ENCODE data around the gene P2RY2. TPM values are rescaled to one million over a fixed set of nuclear protein-coding genes. Genes with fewer than 3 reads are reported as not detected.
A peak's percentile ranks its signal among the peaks of the same experiment; 100 is the strongest.

The P2RY2 gene
- polyA plus RNA-seq, 2 of the 4 experiments (the other 2 are of a cell fraction): 3.7 to 6.4 TPM

GRCh38 chr11:73272680-73273038 lies 54.6 kb downstream of the P2RY2 start:
- 39% methylated on average over 7 of the region's 7 CpGs for WGBS (ENCODE audit: missing lambda C conversion rate)
- TF ChIP-seq HOXB13 (CRISPR knock-in tag; IDR thresholded peaks at IDR 0.05; ENCODE audit: low read depth) (no peak), NPAS2 (CRISPR knock-in tag; IDR thresholded peaks at IDR 0.05; ENCODE audit: borderline replicate concordance) (no peak), TFCP2L1 (CRISPR knock-in tag; IDR thresholded peaks at IDR 0.05) (no peak), EHMT2 (IDR thresholded peaks at IDR 0.05; ENCODE audit: low read depth) (no peak), HEYL (CRISPR knock-in tag; IDR thresholded peaks at IDR 0.05) (no peak), RCOR1 (IDR thresholded peaks at IDR 0.05; ENCODE audit: low read depth, low read length) (no peak), HOXB5 (CRISPR knock-in tag; IDR thresholded peaks at IDR 0.05) (no peak), JUN (IDR thresholded peaks at IDR 0.05) (0 out of 5 replicates have a peak, but pooled peaks of 1 of the 2 experiments have one; percentile 23), ESRRA (IDR thresholded peaks at IDR 0.05; ENCODE audit: borderline replicate concordance, low read length) (no peak), CHD4 (IDR thresholded peaks at IDR 0.05; ENCODE audit: borderline replicate concordance) (0 out of 2 replicates have a peak, but pooled peaks have one; percentile 21), TP53 (CRISPR knock-in tag; IDR thresholded peaks at IDR 0.05) (no peak), ZFP36 (IDR thresholded peaks at IDR 0.05; ENCODE audit: borderline replicate concordance, partially characterized antibody) (no peak), EHF (CRISPR knock-in tag; IDR thresholded peaks at IDR 0.05) (no peak), SMC3 (IDR thresholded peaks at IDR 0.05) (no peak), HDAC2 (IDR thresholded peaks at IDR 0.05) (0 out of 2 replicates have a peak, but pooled peaks have one; percentile 59), CHD2 (IDR thresholded peaks at IDR 0.05; ENCODE audit: low read length, partially characterized antibody) (no peak), RAD21 (conservative IDR thresholded peaks at IDR 0.05 in 1 of 2, IDR thresholded peaks at IDR 0.05 in 1 of 2) (no peak), HMGXB4 (CRISPR knock-in tag; IDR thresholded peaks at IDR 0.05; ENCODE audit: borderline replicate concordance) (no peak), FOSL2 (IDR thresholded peaks at IDR 0.05) (no peak), FOSL2 (CRISPR knock-in tag; IDR thresholded peaks at IDR 0.05) (no peak), JUNB (IDR thresholded peaks at IDR 0.05) (no peak), BHLHE40 (IDR thresholded peaks at IDR 0.05; ENCODE audit: low read depth, low read length) (no peak), NR3C1 (IDR thresholded peaks at IDR 0.05) (no peak), ZNF302 (CRISPR knock-in tag; IDR thresholded peaks at IDR 0.05) (no peak), RNF2 (IDR thresholded peaks at IDR 0.05; ENCODE audit: borderline replicate concordance, low read depth) (no peak), KDM1A (IDR thresholded peaks at IDR 0.05; ENCODE audit: low read depth) (peak; percentile 79), HOXA7 (CRISPR knock-in tag; IDR thresholded peaks at IDR 0.05) (no peak), CBX8 (IDR thresholded peaks at IDR 0.05) (no peak), EP300 (IDR thresholded peaks at IDR 0.05) (no peak), FOXS1 (CRISPR knock-in tag; IDR thresholded peaks at IDR 0.05) (no peak), KDM5A (IDR thresholded peaks at IDR 0.05) (no peak), HES2 (IDR thresholded peaks at IDR 0.05) (no peak)
- TF ChIP-seq, protein P1, sequence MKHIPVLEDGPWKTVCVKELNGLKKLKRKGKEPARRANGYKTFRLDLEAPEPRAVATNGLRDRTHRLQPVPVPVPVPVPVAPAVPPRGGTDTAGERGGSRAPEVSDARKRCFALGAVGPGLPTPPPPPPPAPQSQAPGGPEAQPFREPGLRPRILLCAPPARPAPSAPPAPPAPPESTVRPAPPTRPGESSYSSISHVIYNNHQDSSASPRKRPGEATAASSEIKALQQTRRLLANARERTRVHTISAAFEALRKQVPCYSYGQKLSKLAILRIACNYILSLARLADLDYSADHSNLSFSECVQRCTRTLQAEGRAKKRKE (CRISPR knock-in tag; IDR thresholded peaks at IDR 0.05; ENCODE audit: low read depth): no peak
- TF ChIP-seq, protein P2, sequence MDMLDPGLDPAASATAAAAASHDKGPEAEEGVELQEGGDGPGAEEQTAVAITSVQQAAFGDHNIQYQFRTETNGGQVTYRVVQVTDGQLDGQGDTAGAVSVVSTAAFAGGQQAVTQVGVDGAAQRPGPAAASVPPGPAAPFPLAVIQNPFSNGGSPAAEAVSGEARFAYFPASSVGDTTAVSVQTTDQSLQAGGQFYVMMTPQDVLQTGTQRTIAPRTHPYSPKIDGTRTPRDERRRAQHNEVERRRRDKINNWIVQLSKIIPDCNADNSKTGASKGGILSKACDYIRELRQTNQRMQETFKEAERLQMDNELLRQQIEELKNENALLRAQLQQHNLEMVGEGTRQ (IDR thresholded peaks at IDR 0.05): no peak
- TF ChIP-seq, protein P3, sequence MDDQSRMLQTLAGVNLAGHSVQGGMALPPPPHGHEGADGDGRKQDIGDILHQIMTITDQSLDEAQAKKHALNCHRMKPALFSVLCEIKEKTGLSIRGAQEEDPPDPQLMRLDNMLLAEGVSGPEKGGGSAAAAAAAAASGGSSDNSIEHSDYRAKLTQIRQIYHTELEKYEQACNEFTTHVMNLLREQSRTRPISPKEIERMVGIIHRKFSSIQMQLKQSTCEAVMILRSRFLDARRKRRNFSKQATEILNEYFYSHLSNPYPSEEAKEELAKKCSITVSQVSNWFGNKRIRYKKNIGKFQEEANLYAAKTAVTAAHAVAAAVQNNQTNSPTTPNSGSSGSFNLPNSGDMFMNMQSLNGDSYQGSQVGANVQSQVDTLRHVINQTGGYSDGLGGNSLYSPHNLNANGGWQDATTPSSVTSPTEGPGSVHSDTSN (IDR thresholded peaks at IDR 0.05): no peak
- TF ChIP-seq, protein P4, sequence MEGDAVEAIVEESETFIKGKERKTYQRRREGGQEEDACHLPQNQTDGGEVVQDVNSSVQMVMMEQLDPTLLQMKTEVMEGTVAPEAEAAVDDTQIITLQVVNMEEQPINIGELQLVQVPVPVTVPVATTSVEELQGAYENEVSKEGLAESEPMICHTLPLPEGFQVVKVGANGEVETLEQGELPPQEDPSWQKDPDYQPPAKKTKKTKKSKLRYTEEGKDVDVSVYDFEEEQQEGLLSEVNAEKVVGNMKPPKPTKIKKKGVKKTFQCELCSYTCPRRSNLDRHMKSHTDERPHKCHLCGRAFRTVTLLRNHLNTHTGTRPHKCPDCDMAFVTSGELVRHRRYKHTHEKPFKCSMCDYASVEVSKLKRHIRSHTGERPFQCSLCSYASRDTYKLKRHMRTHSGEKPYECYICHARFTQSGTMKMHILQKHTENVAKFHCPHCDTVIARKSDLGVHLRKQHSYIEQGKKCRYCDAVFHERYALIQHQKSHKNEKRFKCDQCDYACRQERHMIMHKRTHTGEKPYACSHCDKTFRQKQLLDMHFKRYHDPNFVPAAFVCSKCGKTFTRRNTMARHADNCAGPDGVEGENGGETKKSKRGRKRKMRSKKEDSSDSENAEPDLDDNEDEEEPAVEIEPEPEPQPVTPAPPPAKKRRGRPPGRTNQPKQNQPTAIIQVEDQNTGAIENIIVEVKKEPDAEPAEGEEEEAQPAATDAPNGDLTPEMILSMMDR (IDR thresholded peaks at IDR 0.05): no peak
- Histone ChIP-seq H3K9me3 (no peaks in the 10 kb centered on the region), H3K4me3 (peak overlapping the region; percentile 47), H3K4me1 (peaks cover 47% of the 10 kb centered on the region), H3K4me2 (peak overlapping the region; percentile 90), H3K27ac (peak overlapping the region; percentile 88 to 91)
- DNase-seq (ENCODE audit: low read depth in 1 of 2, low spot score in 1 of 2) (no peak), ATAC-seq (peak in 1 of 2 experiments; percentile 3; a peak in 3 of 6 replicates), FAIRE-seq (no peak)
- CTCF ChIA-PET: interaction anchor here (0.6 to 16.0 kb wide), 12 partner anchors 10 to 588 kb away, joined by 3 to 224 read pairs (median 4); no protein-coding TSS in a partner anchor
- POLR2A ChIA-PET: interaction anchor here (1.0 kb wide), 1 partner anchor 15 kb away, joined by 3 read pairs; no protein-coding TSS in a partner anchor

All from A549 (cell line).